Calu3 (cell line): ENCODE data around the gene ATP10B. TPM values are rescaled to one million over a fixed set of nuclear protein-coding genes. Genes with fewer than 3 reads are reported as not detected.

ENCODE experiments used
- BruUV-seq: library from RNA; stranded (reverse); fragments of 400-500 nt; replicated peaks from 2 replicates; lab custom pipeline; 2021; lab: Mats Ljungman, UMichigan
- CTCF ChIA-PET: fragments of 300-600 bp; sonication (Branson Sonifier 250); formaldehyde crosslinking; loops from one replicate; lab custom pipeline; 2022; ENCODE audit warnings: antibody characterized with exemption; lab: Charles Lee
- DNase-seq: peaks from one replicate; pipeline ENCODE4 v3.0.0; 2022
- H3K27ac Mint-ChIP-seq: one replicate; pipeline ENCODE4 v1.8.0; 2022; ENCODE audit warnings: mixed read lengths; ENCODE audit not compliant: unreplicated experiment
- H3K27me3 Mint-ChIP-seq: one replicate; pipeline ENCODE4 v1.8.0; 2022; ENCODE audit warnings: mixed read lengths; ENCODE audit not compliant: unreplicated experiment
- H3K36me3 Mint-ChIP-seq: one replicate; pipeline ENCODE4 v1.8.0; 2022; ENCODE audit warnings: mild to moderate bottlenecking, moderate library complexity, mixed read lengths; ENCODE audit not compliant: insufficient read depth, unreplicated experiment
- H3K4me1 Mint-ChIP-seq: one replicate; pipeline ENCODE4 v1.8.0; 2022; ENCODE audit warnings: mild to moderate bottlenecking, low read depth, mixed read lengths; ENCODE audit not compliant: unreplicated experiment
- H3K4me3 Mint-ChIP-seq: one replicate; pipeline ENCODE4 v1.8.0; 2022; ENCODE audit warnings: mild to moderate bottlenecking, low read depth, moderate library complexity, mixed read lengths; ENCODE audit not compliant: unreplicated experiment
- H3K9me3 Mint-ChIP-seq: one replicate; pipeline ENCODE4 v1.8.0; 2022; ENCODE audit warnings: low read depth, mixed read lengths; ENCODE audit not compliant: unreplicated experiment
- intact Hi-C: fragments of 100-400 bp; cut with micrococcal nuclease; formaldehyde crosslinking; loops from one replicate; pipeline ENCODE4 v1.10.0; 2022; ENCODE audit not compliant: unreplicated experiment
- total RNA-seq: library from RNA; stranded (reverse); gene quantifications from 2 replicates; pipeline ENCODE4 v1.2.3, GENCODE V29; 2022
- TF ChIP-seq, protein P1 (sequence below): fragments of 200-600 bp; IDR thresholded peaks from one replicate; pipeline ENCODE4 v1.8.0; 2022; ENCODE audit warnings: antibody characterized with exemption; ENCODE audit not compliant: unreplicated experiment

The ATP10B gene
- total RNA-seq, 1 experiment from 2014 or later = 1.4 TPM

DNA sequence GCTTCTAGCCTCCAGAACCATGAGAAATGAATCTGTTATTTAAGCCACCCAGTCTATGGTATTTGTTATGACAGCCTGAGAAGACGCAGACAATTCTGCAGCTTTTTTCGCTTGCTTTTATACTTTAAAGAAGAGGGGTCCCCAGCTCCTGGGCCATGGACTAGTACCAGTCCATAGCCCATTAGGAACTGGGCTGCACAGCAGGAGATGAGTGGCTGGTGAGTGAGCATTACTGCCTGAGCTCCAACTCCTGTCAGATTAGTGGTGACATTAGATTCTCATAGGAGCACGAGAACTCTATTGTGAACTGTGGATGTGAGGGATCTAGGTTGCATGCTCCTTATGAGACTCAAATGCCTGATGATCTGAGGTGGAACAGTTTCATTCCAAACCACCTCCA is 278.7 kb downstream of the ATP10B start:
- intact Hi-C loops = no loop called here
- Mint-ChIP-seq H3K4me3 (no peak overlapping the region), H3K36me3 (no peaks in the 10 kb centered on the region), H3K27ac (no peak overlapping the region), H3K27me3 (no peaks in the 10 kb centered on the region), H3K4me1 (no peaks in the 10 kb centered on the region), H3K9me3 (no peaks in the 10 kb centered on the region)
- BruUV-seq = no TSS peak
- DNase-seq = no peak
- TF ChIP-seq, protein P1, sequence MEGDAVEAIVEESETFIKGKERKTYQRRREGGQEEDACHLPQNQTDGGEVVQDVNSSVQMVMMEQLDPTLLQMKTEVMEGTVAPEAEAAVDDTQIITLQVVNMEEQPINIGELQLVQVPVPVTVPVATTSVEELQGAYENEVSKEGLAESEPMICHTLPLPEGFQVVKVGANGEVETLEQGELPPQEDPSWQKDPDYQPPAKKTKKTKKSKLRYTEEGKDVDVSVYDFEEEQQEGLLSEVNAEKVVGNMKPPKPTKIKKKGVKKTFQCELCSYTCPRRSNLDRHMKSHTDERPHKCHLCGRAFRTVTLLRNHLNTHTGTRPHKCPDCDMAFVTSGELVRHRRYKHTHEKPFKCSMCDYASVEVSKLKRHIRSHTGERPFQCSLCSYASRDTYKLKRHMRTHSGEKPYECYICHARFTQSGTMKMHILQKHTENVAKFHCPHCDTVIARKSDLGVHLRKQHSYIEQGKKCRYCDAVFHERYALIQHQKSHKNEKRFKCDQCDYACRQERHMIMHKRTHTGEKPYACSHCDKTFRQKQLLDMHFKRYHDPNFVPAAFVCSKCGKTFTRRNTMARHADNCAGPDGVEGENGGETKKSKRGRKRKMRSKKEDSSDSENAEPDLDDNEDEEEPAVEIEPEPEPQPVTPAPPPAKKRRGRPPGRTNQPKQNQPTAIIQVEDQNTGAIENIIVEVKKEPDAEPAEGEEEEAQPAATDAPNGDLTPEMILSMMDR = no peak
- CTCF ChIA-PET = no interaction called here

DNA sequence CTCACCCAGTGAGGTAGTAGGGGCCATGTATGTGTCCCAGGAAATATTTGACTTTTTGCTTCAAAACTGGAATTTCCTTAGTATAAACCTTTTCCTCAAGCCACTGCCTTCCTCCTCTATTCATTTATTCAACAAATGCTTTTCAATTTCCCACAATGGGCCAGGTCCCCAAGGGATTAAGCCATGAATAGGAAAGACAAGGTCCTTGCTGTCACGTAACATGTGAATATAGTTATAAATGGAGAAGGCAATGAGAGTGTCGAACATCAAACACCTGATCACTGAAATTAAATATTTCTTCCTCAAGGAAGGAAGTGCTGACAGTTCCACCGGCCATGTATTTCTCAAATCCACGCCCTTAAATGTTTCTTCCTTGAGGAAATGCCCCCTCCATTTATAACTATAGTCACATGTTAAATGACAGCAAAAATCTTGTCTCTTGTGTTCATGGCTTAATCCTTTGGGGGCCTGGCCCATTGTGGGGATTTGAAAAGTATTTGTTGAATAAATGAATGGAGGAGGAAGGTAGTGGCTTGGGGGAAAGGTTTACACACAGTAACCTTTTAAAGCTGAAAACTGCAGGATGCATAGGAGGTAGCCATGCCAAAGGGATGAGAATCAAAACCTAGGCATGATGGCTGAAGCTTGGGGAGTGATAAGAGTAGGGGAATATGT is 284.8 kb downstream of the ATP10B start:
- no peak overlapping the region for H3K4me3 Mint-ChIP-seq
- no peak for DNase-seq
- intact Hi-C loops = no loop called here
- TF ChIP-seq, protein P1 = no peak
- no peaks in the 10 kb centered on the region for H3K27me3 Mint-ChIP-seq
- no peaks in the 10 kb centered on the region for H3K4me1 Mint-ChIP-seq
- no peak overlapping the region for H3K27ac Mint-ChIP-seq
- H3K36me3 Mint-ChIP-seq = no peaks in the 10 kb centered on the region
- H3K9me3 Mint-ChIP-seq = no peaks in the 10 kb centered on the region
- no TSS peak for BruUV-seq
- CTCF ChIA-PET = no interaction called here

DNA sequence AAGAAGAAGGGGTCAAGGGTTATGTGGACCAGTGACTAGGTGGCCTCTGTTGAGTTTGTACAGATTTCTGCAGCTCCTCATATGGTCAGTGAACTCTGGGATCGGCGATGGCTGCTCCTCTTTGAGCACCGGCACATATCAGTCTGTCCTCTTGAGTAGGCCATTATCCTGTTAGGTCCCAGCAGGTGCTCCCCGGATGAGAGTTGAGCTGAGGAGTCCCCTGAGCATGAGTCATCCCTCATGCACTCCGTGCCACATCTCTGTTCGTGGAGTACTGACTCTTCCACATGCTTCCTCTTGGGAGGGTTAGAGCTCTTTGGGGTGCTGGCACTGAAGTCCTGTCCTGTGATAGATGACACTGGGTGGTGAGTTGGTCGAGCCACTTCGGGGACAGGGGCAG is 286.6 kb downstream of the ATP10B start:
- CTCF ChIA-PET = no interaction called here
- Mint-ChIP-seq H3K9me3 (no peaks in the 10 kb centered on the region), H3K36me3 (no peaks in the 10 kb centered on the region), H3K4me3 (no peak overlapping the region), H3K27ac (no peak overlapping the region), H3K4me1 (no peaks in the 10 kb centered on the region), H3K27me3 (no peaks in the 10 kb centered on the region)
- no TSS peak for BruUV-seq
- intact Hi-C loops = no loop called here
- TF ChIP-seq, protein P1 = no peak
- no peak for DNase-seq

DNA sequence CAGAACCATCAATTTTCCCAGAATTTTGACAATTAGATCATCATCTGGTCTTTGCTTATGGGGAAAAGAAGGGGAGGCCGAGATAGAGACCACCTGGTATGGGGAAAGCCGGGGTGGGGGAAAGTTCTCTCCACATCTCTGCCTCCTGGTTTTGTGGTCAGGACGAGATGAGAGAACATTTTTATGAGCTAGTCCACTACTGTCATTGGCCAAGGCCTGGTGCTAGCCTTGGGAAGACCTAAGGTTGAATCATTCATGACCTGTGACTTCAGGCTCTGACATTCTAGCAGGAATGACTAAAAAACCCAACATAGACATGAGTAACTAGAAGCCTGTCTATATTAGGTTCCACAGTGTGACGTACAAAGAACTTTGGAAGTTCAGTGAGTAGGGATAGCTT is 295.2 kb downstream of the ATP10B start:
- Mint-ChIP-seq H3K4me3 (no peak overlapping the region), H3K27me3 (peaks cover 11% of the 10 kb centered on the region), H3K4me1 (no peaks in the 10 kb centered on the region), H3K27ac (no peak overlapping the region), H3K36me3 (no peaks in the 10 kb centered on the region), H3K9me3 (no peaks in the 10 kb centered on the region)
- CTCF ChIA-PET = no interaction called here
- DNase-seq = no peak
- no TSS peak for BruUV-seq
- TF ChIP-seq, protein P1 = no peak
- intact Hi-C loops = no loop called here
